NT2/D1 (cell line): ENCODE data around the gene HAUS1.

Source experiments
- YY1 ChIP-seq: IDR thresholded peaks from 2 replicates; pipeline ENCODE4 v1.6.1; 2011; ENCODE audit not compliant: insufficient read length, insufficient read depth
- ZNF274 ChIP-seq: IDR thresholded peaks from 2 replicates; pipeline ENCODE4 v1.6.1; 2011; ENCODE audit warnings: mild to moderate bottlenecking, low read depth, low read length

- TF ChIP-seq ZNF274: no peak
- TF ChIP-seq YY1: no peak
Measured at GRCh38 chr18:46174342-46175041, 70.3 kb downstream of the HAUS1 start.
